H9 (cell line): ENCODE measurements around the gene PDCD10. TPM values are rescaled to one million over a fixed set of nuclear protein-coding genes. Genes with fewer than 3 reads are reported as not detected.

Experiments
- DNase-seq: peaks from one replicate; pipeline ENCODE4 v3.0.0-alpha.2; 2017
- H2AFZ ChIP-seq: one replicate; pipeline ENCODE4 v1.6.1; 2013; ENCODE audit warnings: mild to moderate bottlenecking, low read length, control low read depth, moderate library complexity
- H2AK5ac ChIP-seq: 2 replicates; pipeline ENCODE4 v1.6.1; 2013; ENCODE audit warnings: low read length, control low read depth, mixed read lengths; ENCODE audit not compliant: insufficient read length
- H2BK120ac ChIP-seq: one replicate; pipeline ENCODE4 v1.6.1; 2013; ENCODE audit warnings: low read depth, mild to moderate bottlenecking, low read length, control low read depth, inconsistent platforms; ENCODE audit not compliant: poor library complexity, severe bottlenecking
- H2BK12ac ChIP-seq: 2 replicates; pipeline ENCODE4 v1.6.1; 2013; ENCODE audit warnings: low read length, control low read depth, mixed read lengths, low read depth; ENCODE audit not compliant: insufficient read length
- H2BK15ac ChIP-seq: 2 replicates; pipeline ENCODE4 v1.6.1; 2013; ENCODE audit warnings: low read depth, low read length, control low read depth
- H2BK20ac ChIP-seq: one replicate; pipeline ENCODE4 v1.6.1; 2013; ENCODE audit warnings: low read depth, mild to moderate bottlenecking, low read length, control low read depth, inconsistent platforms; ENCODE audit not compliant: poor library complexity, severe bottlenecking
- H2BK5ac ChIP-seq: 2 replicates; pipeline ENCODE4 v1.6.1; 2013; ENCODE audit warnings: low read length, control low read depth, mixed read lengths; ENCODE audit not compliant: insufficient read length
- H3K14ac ChIP-seq: 2 replicates; pipeline ENCODE4 v1.6.1; 2013; ENCODE audit warnings: low read length, control low read depth; ENCODE audit not compliant: insufficient read depth
- H3K18ac ChIP-seq: 2 replicates; pipeline ENCODE4 v1.6.1; 2013; ENCODE audit warnings: low read depth, mild to moderate bottlenecking, mixed read lengths, low read length, control low read depth; ENCODE audit not compliant: insufficient read length
- H3K23ac ChIP-seq: 2 replicates; pipeline ENCODE4 v1.6.1; 2013; ENCODE audit warnings: low read length, control low read depth, mixed read lengths, low read depth; ENCODE audit not compliant: insufficient read length
- H3K23me2 ChIP-seq: 2 replicates; pipeline ENCODE4 v1.6.1; 2013; ENCODE audit warnings: low read depth, mild to moderate bottlenecking, mixed read lengths, low read length, control low read depth; ENCODE audit not compliant: insufficient read length, poor library complexity, severe bottlenecking
- H3K27ac ChIP-seq: 2 replicates; pipeline ENCODE4 v1.5.1; 2013; ENCODE audit warnings: low read length, control low read depth, mixed read lengths, low read depth; ENCODE audit not compliant: insufficient read length
- H3K27me3 ChIP-seq: 2 replicates; pipeline ENCODE4 v1.6.1; 2013; ENCODE audit warnings: low read length, control low read depth, inconsistent platforms; ENCODE audit not compliant: insufficient read depth
- H3K4ac ChIP-seq: 2 replicates; pipeline ENCODE4 v1.6.1; 2013; ENCODE audit warnings: low read depth, mild to moderate bottlenecking, control low read depth, inconsistent platforms, low read length, moderate library complexity
- H3K4me1 ChIP-seq: 2 replicates; pipeline ENCODE4 v1.6.1; 2013; ENCODE audit warnings: low read length, control low read depth, inconsistent platforms; ENCODE audit not compliant: insufficient read depth
- H3K4me2 ChIP-seq: 2 replicates; pipeline ENCODE4 v1.6.1; 2013; ENCODE audit warnings: low read length, control low read depth, mixed read lengths; ENCODE audit not compliant: insufficient read length, insufficient read depth
- H3K56ac ChIP-seq: 2 replicates; pipeline ENCODE4 v1.6.1; 2013; ENCODE audit warnings: low read depth, mild to moderate bottlenecking, mixed read lengths, low read length, control low read depth; ENCODE audit not compliant: insufficient read length
- H3K79me1 ChIP-seq: 2 replicates; pipeline ENCODE4 v1.6.1; 2013; ENCODE audit warnings: low read depth, mild to moderate bottlenecking, moderate library complexity, low read length, control low read depth, inconsistent platforms; ENCODE audit not compliant: insufficient read depth, poor library complexity, severe bottlenecking
- H3K79me2 ChIP-seq: 2 replicates; pipeline ENCODE4 v1.6.1; 2013; ENCODE audit warnings: low read length, control low read depth, inconsistent platforms; ENCODE audit not compliant: insufficient read depth
- H3K9ac ChIP-seq: 2 replicates; pipeline ENCODE4 v1.6.1; 2013; ENCODE audit warnings: low read length, control low read depth, mixed read lengths; ENCODE audit not compliant: insufficient read length; ENCODE audit errors: extremely low read depth
- H3K9me3 ChIP-seq: one replicate; pipeline ENCODE4 v1.6.1; 2013; ENCODE audit warnings: low read depth, low read length, inconsistent platforms; ENCODE audit not compliant: control insufficient read depth
- H3T11ph ChIP-seq: one replicate; pipeline ENCODE4 v1.6.1; 2013; ENCODE audit warnings: mild to moderate bottlenecking, low read length, control low read depth, inconsistent platforms
- H4K20me1 ChIP-seq: one replicate; pipeline ENCODE4 v1.6.1; 2013; ENCODE audit not compliant: control insufficient read depth, insufficient read length, insufficient read depth
- H4K5ac ChIP-seq: 2 replicates; pipeline ENCODE4 v1.6.1; 2013; ENCODE audit warnings: low read depth, mild to moderate bottlenecking, mixed read lengths, low read length, control low read depth; ENCODE audit not compliant: insufficient read length
- H4K8ac ChIP-seq: replicated peaks from 2 replicates; pipeline ENCODE4 v1.6.1; 2013; ENCODE audit warnings: low read length, control low read depth, mixed read lengths, low read depth; ENCODE audit not compliant: insufficient read length
- H4K91ac ChIP-seq: 2 replicates; pipeline ENCODE4 v1.6.1; 2013; ENCODE audit warnings: low read depth, mild to moderate bottlenecking, moderate library complexity, mixed read lengths, low read length, control low read depth; ENCODE audit not compliant: insufficient read length
- H3K27ac Mint-ChIP-seq, 3 experiments: 2 replicates in 2 of 3; 3 replicates in 1 of 3; pipeline ENCODE4 v1.8.0; 2020 to 2021; ENCODE audit warnings: mixed read lengths in 3 of 3, mild to moderate bottlenecking in 1 of 3, moderate library complexity in 1 of 3
- H3K27me3 Mint-ChIP-seq: 2 replicates; pipeline ENCODE4 v1.8.0; 2021; ENCODE audit warnings: low read depth, mild to moderate bottlenecking, moderate library complexity, mixed read lengths
- H3K36me3 Mint-ChIP-seq, 3 experiments: 2 replicates in 2 of 3; 3 replicates in 1 of 3; pipeline ENCODE4 v1.8.0; 2020 to 2021; ENCODE audit warnings: low read depth in 3 of 3, mixed read lengths in 3 of 3; ENCODE audit not compliant: insufficient read depth in 1 of 3
- H3K4me1 Mint-ChIP-seq, 2 experiments: 2 replicates each; pipeline ENCODE4 v1.8.0; 2020; ENCODE audit warnings: mixed read lengths in 2 of 2
- H3K4me3 Mint-ChIP-seq, 2 experiments: 2 replicates in 1 of 2; 3 replicates in 1 of 2; pipeline ENCODE4 v1.8.0; 2020 to 2021; ENCODE audit warnings: mild to moderate bottlenecking in 2 of 2, mixed read lengths in 2 of 2, moderate library complexity in 1 of 2
- H3K9me3 Mint-ChIP-seq, 2 experiments: 2 replicates in 1 of 2; 3 replicates in 1 of 2; pipeline ENCODE4 v1.8.0; 2020; ENCODE audit warnings: mild to moderate bottlenecking in 2 of 2, mixed read lengths in 2 of 2, moderate library complexity in 1 of 2
- WGBS: extraction: QIAGEN DNeasy Blood & Tissue Kit; methylation state at CpG from one replicate; pipeline ENCODE4 v1.1.7; 2013; ENCODE audit warnings: missing lambda C conversion rate, low lambda C conversion rate, mixed read lengths; ENCODE audit not compliant: insufficient read length; ENCODE audit errors: extremely low coverage; 5-methylcytosine and 5-hydroxymethylcytosine counted together
- total RNA-seq: library from RNA; stranded (reverse); gene quantifications from 2 replicates; pipeline ENCODE4 v1.2.1, GENCODE V29; 2021
- TF ChIP-seq, protein P1 (sequence below): fragments of 200-600 bp; sonication (generic); conservative IDR thresholded peaks from 3 replicates; pipeline ENCODE4 v1.8.0; 2021; ENCODE audit warnings: antibody characterized with exemption, mild to moderate bottlenecking

PDCD10 gene
- total RNA-seq, 1 experiment from 2014 or later, result 64.3 TPM

DNA sequence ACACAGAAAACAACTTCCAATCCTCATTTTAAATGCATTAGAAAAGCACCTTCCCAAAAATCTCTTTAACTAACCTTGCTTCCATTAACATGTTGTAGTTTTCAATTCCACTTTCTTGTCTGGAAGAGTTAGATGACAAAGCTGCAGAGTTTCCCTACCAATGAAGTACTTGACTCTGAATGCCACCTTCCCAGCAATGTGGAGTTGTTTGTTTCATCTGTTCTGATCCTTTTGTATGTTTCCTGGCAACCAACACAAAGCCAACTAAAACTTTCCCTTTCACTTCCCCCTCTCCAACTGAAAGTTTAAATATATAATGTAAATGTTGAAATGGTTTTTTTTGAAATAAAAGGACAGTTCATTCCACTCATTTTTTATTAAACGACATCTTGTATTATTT lies 80.9 kb downstream of the PDCD10 start, which contains the start of gene WDR49:
WDR49 (minus strand) TSS at position 183 of the 400 bp plus-strand sequence. CDS start 517 bp downstream, outside the sequence.
- Histone ChIP-seq H3K18ac (peak within 1 kb of the TSS; percentile 81), H3K4ac (peak within 1 kb of the TSS; percentile 95; the same call in 1 of the 2 replicates), H2BK120ac (peak within 1 kb of the TSS; percentile 92), H3K9me3 (no peaks in the 10 kb centered on the region), H2AFZ (no peak within 1 kb of the TSS), H3K9ac (no peak within 1 kb of the TSS), H3K14ac (peak within 1 kb of the TSS; percentile 49; the same call in 1 of the 2 replicates), H3T11ph (peak within 1 kb of the TSS; percentile 91), H4K5ac (no peak within 1 kb of the TSS), H4K20me1 (no peaks in the 10 kb centered on the region), H3K4me2 (no peak within 1 kb of the TSS), H3K79me2 (no peaks in the 10 kb centered on the region), H2AK5ac (no peak within 1 kb of the TSS), H3K79me1 (no peaks in the 10 kb centered on the region), H4K8ac (no peak within 1 kb of the TSS), H3K56ac (no peak within 1 kb of the TSS), H2BK20ac (peak within 1 kb of the TSS; percentile 95), H2BK12ac (peak within 1 kb of the TSS; percentile 87), H3K23ac (no peak within 1 kb of the TSS), H3K27me3 (no peaks in the 10 kb centered on the region), H2BK15ac (no peak within 1 kb of the TSS), H3K4me1 (peaks cover 5% of the 10 kb centered on the region; the same call in 1 of the 2 replicates), H2BK5ac (peak within 1 kb of the TSS; percentile 76), H4K91ac (no peak within 1 kb of the TSS), H3K27ac (peak within 1 kb of the TSS; percentile 87), H3K23me2 (no peaks in the 10 kb centered on the region)
- H3K27ac Mint-ChIP-seq, result peak within 1 kb of the TSS; percentile 95 to 100 (median 97)
- H3K36me3 Mint-ChIP-seq, result peaks cover 0 to 13% (median 3%) of the 10 kb centered on the region in 3 experiments; a peak in 4 of 7 replicates
- H3K27me3 Mint-ChIP-seq, result no peaks in the 10 kb centered on the region
- H3K4me1 Mint-ChIP-seq, result peaks cover 40 to 49% of the 10 kb centered on the region in 2 experiments
- no CpG with 5 or more reads among the region's 1 CpG for WGBS
- peak; percentile 49 for DNase-seq
- TF ChIP-seq, protein P1, sequence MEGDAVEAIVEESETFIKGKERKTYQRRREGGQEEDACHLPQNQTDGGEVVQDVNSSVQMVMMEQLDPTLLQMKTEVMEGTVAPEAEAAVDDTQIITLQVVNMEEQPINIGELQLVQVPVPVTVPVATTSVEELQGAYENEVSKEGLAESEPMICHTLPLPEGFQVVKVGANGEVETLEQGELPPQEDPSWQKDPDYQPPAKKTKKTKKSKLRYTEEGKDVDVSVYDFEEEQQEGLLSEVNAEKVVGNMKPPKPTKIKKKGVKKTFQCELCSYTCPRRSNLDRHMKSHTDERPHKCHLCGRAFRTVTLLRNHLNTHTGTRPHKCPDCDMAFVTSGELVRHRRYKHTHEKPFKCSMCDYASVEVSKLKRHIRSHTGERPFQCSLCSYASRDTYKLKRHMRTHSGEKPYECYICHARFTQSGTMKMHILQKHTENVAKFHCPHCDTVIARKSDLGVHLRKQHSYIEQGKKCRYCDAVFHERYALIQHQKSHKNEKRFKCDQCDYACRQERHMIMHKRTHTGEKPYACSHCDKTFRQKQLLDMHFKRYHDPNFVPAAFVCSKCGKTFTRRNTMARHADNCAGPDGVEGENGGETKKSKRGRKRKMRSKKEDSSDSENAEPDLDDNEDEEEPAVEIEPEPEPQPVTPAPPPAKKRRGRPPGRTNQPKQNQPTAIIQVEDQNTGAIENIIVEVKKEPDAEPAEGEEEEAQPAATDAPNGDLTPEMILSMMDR, result no peak
- no peaks in the 10 kb centered on the region; a peak in 1 of 5 replicates for H3K9me3 Mint-ChIP-seq
- peak within 1 kb of the TSS; percentile 5 to 33; a peak in 2 of 5 replicates for H3K4me3 Mint-ChIP-seq
